Heart left ventricle (tissue), 16 donors: ENCODE results near the gene MB21D2. TPM values are rescaled to one million over a fixed set of nuclear protein-coding genes. Genes with fewer than 3 reads are reported as not detected.

Experiments used
- ATAC-seq, 4 donors: fragments of 200-7000 bp; cut with Tn5 transposase; one replicate each; pipeline ENCODE4 v1.9.1; 2020 to 2022; ENCODE audit warnings: moderate library complexity in 4 of 4, mild to moderate bottlenecking in 3 of 4, moderate number of reproducible peaks in 1 of 4
- DNase-seq, 5 donors: peaks; one replicate each; pipeline ENCODE4 v3.0.0-alpha.2; 2020
- H3K27ac ChIP-seq, 12 donors: fragments of 200-600 bp; sonication (generic) in 4 of 12; one replicate each; pipeline versions ENCODE4 v1.5.0 to v1.8.0; 2016 to 2022; ENCODE audit warnings: mild to moderate bottlenecking in 2 of 12
- H3K27me3 ChIP-seq, 9 donors: fragments of 200-600 bp; sonication (generic) in 2 of 9; one replicate each; pipeline versions ENCODE4 v1.5.1 to v1.8.0; 2016 to 2022; ENCODE audit warnings: mild to moderate bottlenecking in 3 of 9
- H3K36me3 ChIP-seq, 9 donors: fragments of 200-600 bp; sonication (generic) in 2 of 9; one replicate each; pipeline versions ENCODE4 v1.5.0 to v1.8.0; 2018 to 2022; ENCODE audit warnings: mild to moderate bottlenecking in 2 of 9
- H3K4me1 ChIP-seq, 12 donors: fragments of 200-600 bp; sonication (generic) in 4 of 12; one replicate each; pipeline versions ENCODE4 v1.5.0 to v1.8.0; 2016 to 2022; ENCODE audit warnings: mild to moderate bottlenecking in 3 of 12
- H3K4me3 ChIP-seq, 12 donors: fragments of 200-600 bp; sonication (generic) in 4 of 12; one replicate each; pipeline versions ENCODE4 v1.5.0 to v1.8.0; 2017 to 2022; ENCODE audit warnings: mild to moderate bottlenecking in 9 of 12, moderate library complexity in 4 of 12
- H3K9me3 ChIP-seq, 12 donors: fragments of 200-600 bp; sonication (generic) in 4 of 12; one replicate each; pipeline versions ENCODE4 v1.5.0 to v1.8.0; 2016 to 2022; ENCODE audit warnings: mild to moderate bottlenecking in 1 of 12
- POLR2A ChIP-seq, 2 donors: fragments of 450-650 bp; IDR thresholded peaks; one replicate each; pipeline ENCODE4 v1.6.1; 2017; ENCODE audit warnings: antibody characterized with exemption in 2 of 2, mild to moderate bottlenecking in 2 of 2, moderate library complexity in 2 of 2
- WGBS, 4 donors: extraction: QIAGEN DNeasy Blood & Tissue Kit in 2 of 4; methylation state at CpG; one replicate each; pipeline versions ENCODE4 v1.1.5 to v1.1.7; 2013 to 2018; 5-methylcytosine and 5-hydroxymethylcytosine counted together
- intact Hi-C, 10 donors: fragments of 100-400 bp; cut with DNase I; formaldehyde crosslinking; loops; one replicate each; pipeline versions ENCODE4 v1.11.1 to v1.14.2; 2022
- polyA plus RNA-seq, 2 donors: library from polyadenylated mRNA; stranded (reverse); fragments of 200-250 nt; gene quantifications; one replicate each; pipeline ENCODE4 v1.2.3, GENCODE V29; 2013
- total RNA-seq, 9 donors: library from RNA; depleted of rRNA in 2 of 9; stranded (reverse); fragments of >200 nt in 2 of 9; fragmentation: NEBNext Ultra II Directional in 3 of 9; extraction: Animal tissue kit (Norgen Biotek cat#: 25700) in 3 of 9; gene quantifications; one replicate each; pipeline versions ENCODE4 v1.1.0 to v1.2.4, GENCODE V29; 2016 to 2023
- TF ChIP-seq, protein P1 (sequence below), 12 donors: fragments of 200-600 bp; sonication (generic) in 4 of 12; IDR thresholded peaks; one replicate each; pipeline versions ENCODE4 v1.5.0 to v1.8.0; 2018 to 2022; ENCODE audit warnings: antibody characterized with exemption in 12 of 12, mild to moderate bottlenecking in 5 of 12
- donor health status: ischemic (EF 13 %, LVEDD 7.1; RV severe dilation, severe dysfunction).
- donor health status: healthy with polysubstance abuse.
- donor health status: DM: no; HTN: yes; CAD: no.
- donor health status: DM: no; HTN: no; CAD: no.
- donor health status: ischemic (EF 25% LVEDD 6.9; RV normal size, moderate dysfunction).
- donor health status: ischemic (EF 25% LVEDD 5.7; RV mildly dilated, moderate dysfunction).
- donor health status: healthy.
- donor health status: DM: yes; HTN: yes; CAD: no.
- donor health status: ischemic (EF 35%, LVEDD 5.7; RV mildly dilated, moderate dysfunction).
- donor health status: nonischemic (EF 11% LVEDD 7.7; RV severe dilation, severe dysfunction).
- donor health status: DM: yes; HTN: yes; CAD: no.
- donor health status: PGD.
- donor health status: ischemic (EF 29% LVEDD 5.4; RV normal size, mild dysfunction).
- donor health status: nonischemic (EF 23%, LVEDD 6.1; RV moderate dilation, normal function).

Gene MB21D2
- total and polyA plus RNA-seq, 11 donors: 0.91 to 5.0 (median 3.1) TPM

DNA sequence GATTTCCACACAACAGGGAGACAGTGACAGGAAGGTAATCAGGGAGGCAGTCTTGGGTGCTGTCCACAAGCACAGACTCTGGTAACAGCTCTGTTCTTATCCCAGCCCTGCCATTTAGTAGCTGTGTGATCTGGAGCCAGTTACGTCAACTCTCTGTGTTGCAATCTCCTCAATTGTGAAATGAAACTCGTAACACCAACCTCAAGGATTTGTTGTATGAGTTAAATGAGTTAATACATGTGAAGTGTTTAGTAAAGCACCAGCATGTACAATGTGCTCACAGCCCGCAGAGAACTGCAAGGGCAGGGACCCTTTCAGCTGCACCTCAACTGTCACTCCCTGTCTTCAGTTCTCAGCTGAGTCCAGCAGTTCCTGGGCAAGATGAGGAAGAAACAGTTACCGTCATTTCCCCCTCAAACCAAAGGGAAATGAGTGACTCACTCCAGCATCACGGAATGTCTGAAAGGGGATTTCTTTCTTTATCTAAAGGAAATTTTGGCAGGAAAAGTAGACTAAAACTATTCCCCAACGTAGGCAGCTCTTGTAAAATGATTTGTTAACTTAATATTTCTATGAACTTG, 39.9 kb upstream of the MB21D2 start:
- WGBS, 4 donors: 33 to 53% (median 42%) methylated on average over 6 of the region's 6 CpGs
- DNase-seq: peak in 4 of 5 donors; percentile 35 to 60 (median 48)

DNA sequence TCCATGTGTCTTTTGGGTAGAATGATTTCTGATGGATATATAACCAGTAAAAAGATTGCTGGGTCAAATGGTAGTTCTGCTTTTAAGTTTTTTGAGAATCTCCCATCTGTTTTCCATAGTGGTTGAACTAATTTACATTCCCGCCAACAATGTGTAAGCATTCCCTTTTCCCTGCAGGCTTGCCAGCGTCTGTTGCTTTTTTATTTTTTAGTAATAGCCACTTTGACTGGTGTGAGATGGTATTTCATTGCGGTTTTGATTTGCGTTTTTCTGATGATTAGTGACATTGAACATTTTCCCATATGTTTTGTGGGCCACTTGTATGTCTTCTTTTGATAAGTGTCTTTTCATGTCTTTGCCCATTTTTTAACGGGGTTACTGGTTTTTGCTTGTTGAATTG, 36.3 kb upstream of the MB21D2 start:
- 90 to 97% (median 94%) methylated on average over 5 of the region's 5 CpGs for WGBS, 4 donors
- Histone ChIP-seq H3K4me3 (no peak overlapping the region), H3K9me3 (no peaks in the 10 kb centered on the region), H3K27me3 (no peaks in the 10 kb centered on the region), H3K36me3 (no peaks in the 10 kb centered on the region), H3K4me1 (peaks cover 0 to 16% (median 3%) of the 10 kb centered on the region in 12 donors), H3K27ac (no peak overlapping the region)
- TF ChIP-seq, protein P1, sequence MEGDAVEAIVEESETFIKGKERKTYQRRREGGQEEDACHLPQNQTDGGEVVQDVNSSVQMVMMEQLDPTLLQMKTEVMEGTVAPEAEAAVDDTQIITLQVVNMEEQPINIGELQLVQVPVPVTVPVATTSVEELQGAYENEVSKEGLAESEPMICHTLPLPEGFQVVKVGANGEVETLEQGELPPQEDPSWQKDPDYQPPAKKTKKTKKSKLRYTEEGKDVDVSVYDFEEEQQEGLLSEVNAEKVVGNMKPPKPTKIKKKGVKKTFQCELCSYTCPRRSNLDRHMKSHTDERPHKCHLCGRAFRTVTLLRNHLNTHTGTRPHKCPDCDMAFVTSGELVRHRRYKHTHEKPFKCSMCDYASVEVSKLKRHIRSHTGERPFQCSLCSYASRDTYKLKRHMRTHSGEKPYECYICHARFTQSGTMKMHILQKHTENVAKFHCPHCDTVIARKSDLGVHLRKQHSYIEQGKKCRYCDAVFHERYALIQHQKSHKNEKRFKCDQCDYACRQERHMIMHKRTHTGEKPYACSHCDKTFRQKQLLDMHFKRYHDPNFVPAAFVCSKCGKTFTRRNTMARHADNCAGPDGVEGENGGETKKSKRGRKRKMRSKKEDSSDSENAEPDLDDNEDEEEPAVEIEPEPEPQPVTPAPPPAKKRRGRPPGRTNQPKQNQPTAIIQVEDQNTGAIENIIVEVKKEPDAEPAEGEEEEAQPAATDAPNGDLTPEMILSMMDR (IDR thresholded peaks at IDR 0.05): no peak
- TF ChIP-seq POLR2A (IDR thresholded peaks at IDR 0.05): no peak
- DNase-seq (no peak), ATAC-seq (no peak)
- intact Hi-C loops: no loop called here

More for the DNA sequence above, 39.9 kb upstream of the MB21D2 start:
- intact Hi-C loops: no loop called here
- ATAC-seq: peak; percentile 87 to 99 (median 97)
- Histone ChIP-seq H3K4me1 (peaks cover 0 to 16% (median 3%) of the 10 kb centered on the region in 12 donors), H3K9me3 (no peaks in the 10 kb centered on the region), H3K4me3 (peak overlapping the region in 6 of 12 donors; percentile 1 to 15 (median 13)), H3K27ac (peak overlapping the region; percentile 3 to 89 (median 54)), H3K36me3 (no peaks in the 10 kb centered on the region), H3K27me3 (no peaks in the 10 kb centered on the region)
- TF ChIP-seq, protein P1 (IDR thresholded peaks at IDR 0.05): no peak
- no peak for TF ChIP-seq POLR2A (IDR thresholded peaks at IDR 0.05)

DNA sequence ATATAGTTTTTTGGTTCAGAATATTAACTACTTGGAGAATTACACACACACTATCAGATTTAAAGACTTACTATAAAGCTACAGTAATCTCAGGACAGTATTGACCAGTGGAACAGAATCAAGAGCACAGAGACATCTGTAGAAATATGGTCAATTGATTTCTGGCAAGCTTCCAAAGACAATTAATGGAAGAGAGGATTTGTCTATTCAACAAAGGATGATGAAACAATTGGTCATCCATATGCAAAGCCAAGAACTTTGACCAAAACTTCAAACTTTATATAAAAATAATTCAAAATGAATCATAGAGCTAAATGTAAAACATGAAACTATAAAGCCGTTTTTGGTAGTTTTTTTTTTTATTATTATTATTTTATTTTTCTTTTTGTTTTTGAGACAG, 29.8 kb upstream of the MB21D2 start:
- intact Hi-C loops: no loop called here
- H3K9me3 ChIP-seq: no peaks in the 10 kb centered on the region
- H3K27ac ChIP-seq: no peak overlapping the region
- WGBS, 4 donors: 90 to 96% (median 93%) methylated on average over 1 of the region's 1 CpG
- no peaks in the 10 kb centered on the region for H3K36me3 ChIP-seq
- H3K4me3 ChIP-seq: no peak overlapping the region
- no peak for TF ChIP-seq POLR2A (IDR thresholded peaks at IDR 0.05)
- TF ChIP-seq, protein P1 (IDR thresholded peaks at IDR 0.05): no peak
- ATAC-seq (no peak), DNase-seq (no peak)
- H3K4me1 ChIP-seq: peaks cover 0 to 7% (median 0%) of the 10 kb centered on the region in 12 donors
- no peaks in the 10 kb centered on the region for H3K27me3 ChIP-seq

DNA sequence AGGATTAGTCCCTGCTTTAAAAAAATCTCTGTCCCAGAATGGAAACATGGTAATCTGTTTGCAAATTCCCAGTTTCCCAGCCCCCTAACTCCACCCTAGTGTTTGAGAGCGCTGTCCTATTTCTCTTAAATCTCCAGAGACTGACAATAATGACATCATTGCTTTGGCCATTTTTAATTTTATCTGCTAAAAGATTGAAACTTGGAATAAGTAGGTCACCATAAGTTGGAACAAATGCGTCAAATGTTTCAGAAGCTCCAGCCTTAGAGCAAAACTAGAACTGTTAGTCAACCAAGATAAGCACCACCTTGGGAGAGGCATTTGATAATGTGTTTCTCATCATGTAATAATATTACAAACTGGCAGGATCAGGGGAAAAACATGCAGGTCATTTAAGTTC, 25.7 kb upstream of the MB21D2 start:
- H3K36me3 ChIP-seq: no peaks in the 10 kb centered on the region
- no peaks in the 10 kb centered on the region for H3K9me3 ChIP-seq
- TF ChIP-seq POLR2A (IDR thresholded peaks at IDR 0.05): no peak
- TF ChIP-seq, protein P1 (IDR thresholded peaks at IDR 0.05): no peak
- ATAC-seq (peak; percentile 83 to 91 (median 87)), DNase-seq (peak in 3 of 5 donors; percentile 26 to 32 (median 30))
- H3K27ac ChIP-seq: peak overlapping the region in 9 of 12 donors; percentile 13 to 61 (median 50)
- peaks cover 0 to 7% (median 0%) of the 10 kb centered on the region in 12 donors for H3K4me1 ChIP-seq
- no peaks in the 10 kb centered on the region for H3K27me3 ChIP-seq
- WGBS, 4 donors: 63 to 74% (median 68%) methylated on average over 2 of the region's 2 CpGs
- intact Hi-C loops: no loop called here
- peak overlapping the region in 2 of 12 donors; percentile 15 to 22 for H3K4me3 ChIP-seq
